Measurements from ENCODE around the gene IRF7. TPM values are rescaled to one million over a fixed set of nuclear protein-coding genes. Genes with fewer than 3 reads are reported as not detected.
"Not testable (repeated sequence)": the region's sequence is repeated elsewhere in the genome, so short reads cannot be mapped to it uniquely, and the experiment has no call there.

The IRF7 gene
- total RNA-seq, 1 experiment from 2014 or later = 9.5 TPM

- intact Hi-C loops (cut with micrococcal nuclease) = no loop called here
- Mint-ChIP-seq H3K27me3 (ENCODE audit: insufficient read depth, unreplicated experiment) (no peaks in the 10 kb centered on the region), H3K4me1 (ENCODE audit: insufficient read depth, unreplicated experiment) (peaks cover 32% of the 10 kb centered on the region), H3K36me3 (ENCODE audit: insufficient read depth, unreplicated experiment) (no peaks in the 10 kb centered on the region), H3K9me3 (ENCODE audit: unreplicated experiment) (no peaks in the 10 kb centered on the region), H3K4me3 (ENCODE audit: unreplicated experiment) (peak within 1 kb of the TSS; percentile 79), H3K27ac (ENCODE audit: low read depth, unreplicated experiment) (peak within 1 kb of the TSS; percentile 93)
- BruUV-seq (replicated peaks) = no TSS peak
- DNase-seq (ENCODE audit: unreplicated experiment) = peak; percentile 91
- ChIA-PET POLR2A (interaction anchor here (0.6 to 2.1 kb wide), 28 partner anchors 8 to 771 kb away, joined by 3 to 22 read pairs (median 5); partner anchors contain the start of genes BET1L, DEAF1, HRAS and IRF7), CTCF (no interaction called here)
- no peak for TF ChIP-seq CTCF (IDR thresholded peaks at IDR 0.05; ENCODE audit: unreplicated experiment)
These were observed 39.6 kb downstream of the IRF7 start, which contains the start of gene PHRF1 for GRCh38 chr11:575996-576768. PHRF1 (plus strand) TSS chr11:576470; CDS start chr11:581513, 5,043 bp downstream.

GRCh38 chr11:575313-575995 lies 40.3 kb downstream of the IRF7 start:
- H3K4me3 Mint-ChIP-seq (ENCODE audit: unreplicated experiment) = peak overlapping the region; percentile 79
- no peaks in the 10 kb centered on the region for H3K27me3 Mint-ChIP-seq (ENCODE audit: insufficient read depth, unreplicated experiment)
- ChIA-PET POLR2A (interaction anchor here (0.6 to 2.1 kb wide), 29 partner anchors 8 to 772 kb away, joined by 3 to 22 read pairs (median 5); partner anchors contain the start of genes BET1L, DEAF1, HRAS and IRF7), CTCF (interaction anchor here (0.6 to 0.7 kb wide), 2 partner anchors 24 to 113 kb away, joined by 3 read pairs; no protein-coding TSS in a partner anchor)
- no peaks in the 10 kb centered on the region for H3K9me3 Mint-ChIP-seq (ENCODE audit: unreplicated experiment)
- no peaks in the 10 kb centered on the region for H3K36me3 Mint-ChIP-seq (ENCODE audit: insufficient read depth, unreplicated experiment)
- peak overlapping the region; percentile 93 for H3K27ac Mint-ChIP-seq (ENCODE audit: low read depth, unreplicated experiment)
- H3K4me1 Mint-ChIP-seq (ENCODE audit: insufficient read depth, unreplicated experiment) = peaks cover 29% of the 10 kb centered on the region
- no peak for TF ChIP-seq CTCF (IDR thresholded peaks at IDR 0.05; ENCODE audit: unreplicated experiment)
- no TSS peak for BruUV-seq (replicated peaks)
- intact Hi-C loops (cut with micrococcal nuclease) = no loop called here
- peak; percentile 70 for DNase-seq (ENCODE audit: unreplicated experiment)

- CTCF ChIA-PET = interaction anchor here (0.6 to 0.7 kb wide), 2 partner anchors 25 to 112 kb away, joined by 3 read pairs; no protein-coding TSS in a partner anchor
- Mint-ChIP-seq H3K27me3 (ENCODE audit: insufficient read depth, unreplicated experiment) (no peaks in the 10 kb centered on the region), H3K4me3 (ENCODE audit: unreplicated experiment) (peak overlapping the region; percentile 79), H3K27ac (ENCODE audit: low read depth, unreplicated experiment) (no peak overlapping the region), H3K4me1 (ENCODE audit: insufficient read depth, unreplicated experiment) (peaks cover 28% of the 10 kb centered on the region), H3K36me3 (ENCODE audit: insufficient read depth, unreplicated experiment) (no peaks in the 10 kb centered on the region), H3K9me3 (ENCODE audit: unreplicated experiment) (no peaks in the 10 kb centered on the region)
- POLR2A ChIA-PET = interaction anchor here (0.6 to 2.0 kb wide), 10 partner anchors 9 to 245 kb away, joined by 3 to 22 read pairs (median 8); partner anchors contain the start of genes DEAF1, HRAS, LMNTD2 and PNPLA2
- BruUV-seq (replicated peaks) = no TSS peak
- intact Hi-C loops (cut with micrococcal nuclease) = no loop called here
- DNase-seq (ENCODE audit: unreplicated experiment) = no peak
- no peak for TF ChIP-seq CTCF (IDR thresholded peaks at IDR 0.05; ENCODE audit: unreplicated experiment)
These were observed 41.0 kb downstream of the IRF7 start for GRCh38 chr11:574632-575312.

GRCh38 chr11:574031-574570 lies 41.6 kb downstream of the IRF7 start:
- BruUV-seq (replicated peaks); CTCF ChIA-PET; H3K36me3 Mint-ChIP-seq (ENCODE audit: insufficient read depth, unreplicated experiment); H3K27ac Mint-ChIP-seq (ENCODE audit: low read depth, unreplicated experiment); H3K27me3 Mint-ChIP-seq (ENCODE audit: insufficient read depth, unreplicated experiment); H3K4me3 Mint-ChIP-seq (ENCODE audit: unreplicated experiment); intact Hi-C loops (cut with micrococcal nuclease); H3K9me3 Mint-ChIP-seq (ENCODE audit: unreplicated experiment); DNase-seq (ENCODE audit: unreplicated experiment): not testable (repeated sequence)
- POLR2A ChIA-PET = interaction anchor here (0.6 kb wide), 1 partner anchor 27 kb away, joined by 4 read pairs; no protein-coding TSS in a partner anchor
- peaks cover 21% of the 10 kb centered on the region for H3K4me1 Mint-ChIP-seq (ENCODE audit: insufficient read depth, unreplicated experiment)

All from MCF 10A (cell line).